Trophoblast cell (in vitro differentiated cells and primary cell): ENCODE measurements around the gene ADCY5.

Source experiments
- DNase-seq, 2 donors: peaks; one replicate each; pipeline ENCODE4 v3.0.0-alpha.2; 2016
- H2AFZ ChIP-seq: 2 replicates; pipeline ENCODE4 v1.6.1; 2013; ENCODE audit warnings: low read length, moderate library complexity, mild to moderate bottlenecking; ENCODE audit not compliant: insufficient read depth, poor library complexity
- H2AK5ac ChIP-seq: 2 replicates; pipeline ENCODE4 v1.6.1; 2013; ENCODE audit warnings: mild to moderate bottlenecking, low read length
- H2BK120ac ChIP-seq: 2 replicates; pipeline ENCODE4 v1.6.1; 2013; ENCODE audit warnings: low read length, mild to moderate bottlenecking, moderate library complexity; ENCODE audit not compliant: insufficient read depth, poor library complexity
- H2BK12ac ChIP-seq: 2 replicates; pipeline ENCODE4 v1.6.1; 2013; ENCODE audit warnings: mild to moderate bottlenecking, low read length, moderate library complexity
- H2BK5ac ChIP-seq: 2 replicates; pipeline ENCODE4 v1.6.1; 2013; ENCODE audit warnings: low read length, low read depth, moderate library complexity, mild to moderate bottlenecking; ENCODE audit not compliant: poor library complexity
- H3K14ac ChIP-seq: 2 replicates; pipeline ENCODE4 v1.6.1; 2013; ENCODE audit warnings: mild to moderate bottlenecking, low read length
- H3K18ac ChIP-seq: 2 replicates; pipeline ENCODE4 v1.6.1; 2013; ENCODE audit warnings: mild to moderate bottlenecking, low read length
- H3K23ac ChIP-seq: 2 replicates; pipeline ENCODE4 v1.6.1; 2013; ENCODE audit warnings: low read length
- H3K27ac ChIP-seq: 2 replicates; pipeline ENCODE4 v1.5.1; 2013; ENCODE audit warnings: low read depth, mild to moderate bottlenecking, inconsistent platforms, low read length, moderate library complexity
- H3K27me3 ChIP-seq: 2 replicates; pipeline ENCODE4 v1.6.1; 2013; ENCODE audit warnings: inconsistent platforms, mild to moderate bottlenecking, low read length, moderate library complexity; ENCODE audit not compliant: insufficient read depth
- H3K36me3 ChIP-seq, 2 experiments: 1 replicate in 1 of 2; 2 replicates in 1 of 2; pipeline ENCODE4 v1.6.1; 2013; ENCODE audit warnings: low read length in 2 of 2, mild to moderate bottlenecking in 2 of 2, moderate library complexity in 1 of 2; ENCODE audit not compliant: insufficient read depth in 2 of 2, control insufficient read depth in 1 of 2
- H3K4ac ChIP-seq: 2 replicates; pipeline ENCODE4 v1.6.1; 2013; ENCODE audit warnings: low read depth, mild to moderate bottlenecking, low read length, moderate library complexity
- H3K4me1 ChIP-seq, 2 experiments: 1 replicate in 1 of 2; 2 replicates in 1 of 2; pipeline ENCODE4 v1.6.1; 2013; ENCODE audit warnings: low read length in 2 of 2, mild to moderate bottlenecking in 2 of 2, moderate library complexity in 1 of 2; ENCODE audit not compliant: insufficient read depth in 2 of 2, control insufficient read depth in 1 of 2
- H3K4me2 ChIP-seq: 2 replicates; pipeline ENCODE4 v1.6.1; 2013; ENCODE audit warnings: inconsistent platforms, mild to moderate bottlenecking, low read length, moderate library complexity
- H3K4me3 ChIP-seq: 2 replicates; pipeline ENCODE4 v1.5.1; 2013; ENCODE audit warnings: mild to moderate bottlenecking, low read depth, low read length, inconsistent platforms
- H3K79me1 ChIP-seq: one replicate; pipeline ENCODE4 v1.6.1; 2013; ENCODE audit warnings: low read length
- H3K79me2 ChIP-seq: 2 replicates; pipeline ENCODE4 v1.6.1; 2013; ENCODE audit warnings: low read length, mild to moderate bottlenecking; ENCODE audit not compliant: control insufficient read depth, insufficient read depth, poor library complexity
- H3K9ac ChIP-seq: 2 replicates; pipeline ENCODE4 v1.6.1; 2013; ENCODE audit warnings: mild to moderate bottlenecking, low read length
- H3K9me3 ChIP-seq: 2 replicates; pipeline ENCODE4 v1.6.1; 2013; ENCODE audit warnings: low read depth, mild to moderate bottlenecking, control low read depth, inconsistent platforms, low read length; ENCODE audit not compliant: insufficient read depth
- H4K12ac ChIP-seq: 2 replicates; pipeline ENCODE4 v1.6.1; 2013; ENCODE audit warnings: low read depth, mild to moderate bottlenecking, low read length, moderate library complexity
- H4K8ac ChIP-seq: 2 replicates; pipeline ENCODE4 v1.6.1; 2013; ENCODE audit warnings: low read depth, mild to moderate bottlenecking, low read length, moderate library complexity
- H4K91ac ChIP-seq: one replicate; pipeline ENCODE4 v1.6.1; 2013; ENCODE audit warnings: low read depth, mild to moderate bottlenecking, low read length, moderate library complexity
- WGBS: extraction: QIAGEN DNeasy Blood & Tissue Kit; methylation state at CpG from one replicate; pipeline ENCODE4 v1.1.7; 2013; ENCODE audit warnings: missing lambda C conversion rate; ENCODE audit not compliant: insufficient read length, insufficient coverage; ENCODE audit errors: extremely low coverage; 5-methylcytosine and 5-hydroxymethylcytosine counted together

ADCY5 gene

DNA sequence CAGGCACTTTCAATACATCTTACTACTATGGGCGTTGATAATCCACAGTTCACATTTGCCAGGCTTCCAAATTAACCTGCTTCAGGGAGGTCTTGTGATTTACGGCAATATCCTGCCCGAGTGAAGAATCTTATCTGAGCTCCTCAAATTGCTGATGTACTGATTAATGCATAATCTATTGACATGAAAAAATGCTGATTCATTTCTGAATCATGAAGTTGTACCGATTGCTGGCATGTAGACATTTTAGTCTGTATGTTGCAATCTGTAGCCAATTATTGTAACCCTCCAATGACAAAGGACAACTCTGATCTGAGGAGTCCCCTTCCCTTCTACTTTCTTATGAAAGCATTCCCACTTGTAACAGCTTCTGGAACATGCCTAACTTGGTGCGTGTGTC lies 150.0 kb downstream of the ADCY5 start:
- H4K8ac ChIP-seq: no peak overlapping the region
- no peak overlapping the region for H4K91ac ChIP-seq
- no peak overlapping the region for H3K4me3 ChIP-seq
- H3K4me2 ChIP-seq: no peak overlapping the region
- no peak overlapping the region for H2AK5ac ChIP-seq
- H2BK5ac ChIP-seq: no peak overlapping the region
- no peaks in the 10 kb centered on the region for H3K27me3 ChIP-seq
- no peak overlapping the region for H3K18ac ChIP-seq
- H3K14ac ChIP-seq: no peak overlapping the region
- H3K36me3 ChIP-seq: no peaks in the 10 kb centered on the region
- no peak overlapping the region for H3K27ac ChIP-seq
- no peaks in the 10 kb centered on the region for H3K79me1 ChIP-seq
- H2BK120ac ChIP-seq: no peak overlapping the region
- H3K9me3 ChIP-seq: peaks cover 2% of the 10 kb centered on the region
- H3K9ac ChIP-seq: no peak overlapping the region
- H3K4ac ChIP-seq: no peak overlapping the region
- no peaks in the 10 kb centered on the region for H3K79me2 ChIP-seq
- no peaks in the 10 kb centered on the region for H3K4me1 ChIP-seq
- no peak overlapping the region for H3K23ac ChIP-seq
- H4K12ac ChIP-seq: no peak overlapping the region
- no peak for DNase-seq
- H2BK12ac ChIP-seq: no peak overlapping the region
- no CpG with 5 or more reads among the region's 5 CpGs for WGBS
- no peak overlapping the region for H2AFZ ChIP-seq

GRCh38 chr3:123297627-123297899 lies 151.3 kb downstream of the ADCY5 start:
- H3K23ac ChIP-seq: no peak overlapping the region
- no CpG with 5 or more reads among the region's 6 CpGs for WGBS
- H4K91ac ChIP-seq: no peak overlapping the region
- no peak overlapping the region for H2BK12ac ChIP-seq
- H2BK120ac ChIP-seq: no peak overlapping the region
- DNase-seq: no peak
- H3K9ac ChIP-seq: no peak overlapping the region
- peaks cover 2% of the 10 kb centered on the region for H3K9me3 ChIP-seq
- H3K27ac ChIP-seq: no peak overlapping the region
- no peaks in the 10 kb centered on the region for H3K79me1 ChIP-seq
- H3K4me3 ChIP-seq: no peak overlapping the region
- no peaks in the 10 kb centered on the region for H3K4me1 ChIP-seq
- no peak overlapping the region for H4K8ac ChIP-seq
- H2AFZ ChIP-seq: no peak overlapping the region
- H3K36me3 ChIP-seq: no peaks in the 10 kb centered on the region
- H2AK5ac ChIP-seq: no peak overlapping the region
- H3K4ac ChIP-seq: no peak overlapping the region
- no peak overlapping the region for H4K12ac ChIP-seq
- H3K79me2 ChIP-seq: no peaks in the 10 kb centered on the region
- no peak overlapping the region for H3K14ac ChIP-seq
- no peaks in the 10 kb centered on the region for H3K27me3 ChIP-seq
- H3K18ac ChIP-seq: no peak overlapping the region
- H3K4me2 ChIP-seq: no peak overlapping the region
- H2BK5ac ChIP-seq: no peak overlapping the region

DNA sequence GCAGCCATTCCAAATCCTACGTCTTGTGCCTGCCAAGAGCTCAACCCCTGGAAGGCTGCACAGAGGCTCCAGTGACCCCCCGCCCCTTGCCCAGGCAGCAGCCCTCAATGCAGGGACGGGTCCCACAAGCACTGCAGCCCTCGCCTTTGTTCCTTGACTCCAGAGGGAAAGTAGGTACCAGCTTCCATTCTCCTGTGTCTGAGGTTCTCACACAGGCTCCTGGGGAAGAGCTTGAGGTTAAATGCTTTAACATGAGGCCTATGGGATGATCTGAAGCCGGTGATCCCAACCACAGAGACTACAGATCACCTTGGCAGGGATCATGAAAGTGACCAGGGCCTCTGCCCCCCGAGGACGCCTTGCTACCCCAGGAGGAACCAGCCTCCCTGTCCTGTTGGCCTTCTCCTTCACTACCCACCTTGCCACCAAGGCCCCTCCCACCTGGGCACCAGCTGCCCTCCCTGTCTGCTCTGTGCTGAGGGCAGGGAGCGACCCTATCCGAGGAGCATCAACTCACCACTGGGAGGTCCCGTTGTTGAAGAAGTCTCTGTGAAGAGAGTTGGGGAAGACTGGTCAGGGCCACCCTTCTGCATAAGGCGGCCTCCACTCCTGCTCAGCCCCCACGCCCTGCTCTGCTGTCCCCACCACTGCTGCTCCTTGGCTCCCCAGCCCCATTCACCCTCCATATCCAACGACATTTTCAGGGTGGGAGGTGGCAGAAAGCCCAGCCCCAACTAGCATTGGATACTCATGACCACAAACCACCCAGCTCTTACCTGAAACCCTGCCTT lies 151.9 kb downstream of the ADCY5 start:
- Histone ChIP-seq H3K79me2 (no peaks in the 10 kb centered on the region), H4K91ac (no peak overlapping the region), H4K8ac (no peak overlapping the region), H3K27me3 (no peaks in the 10 kb centered on the region), H2AK5ac (no peak overlapping the region), H3K4me2 (no peak overlapping the region), H3K27ac (no peak overlapping the region), H3K4me1 (no peaks in the 10 kb centered on the region), H3K4me3 (no peak overlapping the region), H2AFZ (no peak overlapping the region), H3K18ac (no peak overlapping the region), H3K23ac (no peak overlapping the region), H3K4ac (no peak overlapping the region), H3K9me3 (peaks cover 2% of the 10 kb centered on the region), H3K14ac (no peak overlapping the region), H2BK120ac (no peak overlapping the region), H2BK5ac (no peak overlapping the region), H3K9ac (no peak overlapping the region), H3K36me3 (no peaks in the 10 kb centered on the region), H3K79me1 (no peaks in the 10 kb centered on the region), H4K12ac (no peak overlapping the region), H2BK12ac (no peak overlapping the region)
- DNase-seq: no peak
- no CpG with 5 or more reads among the region's 13 CpGs for WGBS

- Histone ChIP-seq H3K9me3 (peaks cover 2% of the 10 kb centered on the region), H3K4me2 (no peak overlapping the region), H3K9ac (no peak overlapping the region), H3K14ac (no peak overlapping the region), H3K36me3 (no peaks in the 10 kb centered on the region), H3K79me2 (no peaks in the 10 kb centered on the region), H3K4me1 (no peaks in the 10 kb centered on the region), H3K27me3 (no peaks in the 10 kb centered on the region), H2BK5ac (no peak overlapping the region), H2AK5ac (no peak overlapping the region), H3K27ac (no peak overlapping the region), H3K23ac (no peak overlapping the region), H4K12ac (no peak overlapping the region), H4K8ac (no peak overlapping the region), H3K4ac (no peak overlapping the region), H2BK12ac (no peak overlapping the region), H3K4me3 (no peak overlapping the region), H4K91ac (no peak overlapping the region), H2AFZ (no peak overlapping the region), H3K18ac (no peak overlapping the region), H2BK120ac (no peak overlapping the region), H3K79me1 (no peaks in the 10 kb centered on the region)
- WGBS: no CpG with 5 or more reads among the region's 7 CpGs
- no peak for DNase-seq
These were observed 152.6 kb downstream of the ADCY5 start for GRCh38 chr3:123296261-123296660.
